ENCODE data around the gene TMEM255B.

TMEM255B gene

DNA sequence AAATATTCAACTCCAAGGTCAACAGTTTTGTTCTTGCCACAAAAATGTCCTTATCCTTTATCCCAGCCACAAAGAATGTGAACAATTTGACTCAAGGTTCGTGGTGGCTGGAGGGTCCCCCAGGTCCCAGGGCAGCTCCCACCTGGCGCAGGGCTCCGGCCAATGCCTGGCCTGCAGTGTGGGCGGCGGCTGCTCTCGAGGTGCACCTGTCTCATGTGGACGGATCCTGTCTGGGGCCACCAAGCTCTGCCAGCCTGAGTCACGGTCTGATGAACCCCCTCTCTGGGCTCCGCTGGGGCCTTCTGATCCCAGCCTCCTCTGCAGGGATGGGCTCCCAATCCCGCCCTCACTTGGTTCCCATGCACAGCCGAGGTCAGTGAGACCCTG, 55.4 kb downstream of the TMEM255B start:
- H3K79me2 ChIP-seq (ENCODE audit: insufficient read depth, low read depth) = no peaks in the 10 kb centered on the region
- H3K4me2 ChIP-seq = no peak overlapping the region
- TF ChIP-seq, protein P1, sequence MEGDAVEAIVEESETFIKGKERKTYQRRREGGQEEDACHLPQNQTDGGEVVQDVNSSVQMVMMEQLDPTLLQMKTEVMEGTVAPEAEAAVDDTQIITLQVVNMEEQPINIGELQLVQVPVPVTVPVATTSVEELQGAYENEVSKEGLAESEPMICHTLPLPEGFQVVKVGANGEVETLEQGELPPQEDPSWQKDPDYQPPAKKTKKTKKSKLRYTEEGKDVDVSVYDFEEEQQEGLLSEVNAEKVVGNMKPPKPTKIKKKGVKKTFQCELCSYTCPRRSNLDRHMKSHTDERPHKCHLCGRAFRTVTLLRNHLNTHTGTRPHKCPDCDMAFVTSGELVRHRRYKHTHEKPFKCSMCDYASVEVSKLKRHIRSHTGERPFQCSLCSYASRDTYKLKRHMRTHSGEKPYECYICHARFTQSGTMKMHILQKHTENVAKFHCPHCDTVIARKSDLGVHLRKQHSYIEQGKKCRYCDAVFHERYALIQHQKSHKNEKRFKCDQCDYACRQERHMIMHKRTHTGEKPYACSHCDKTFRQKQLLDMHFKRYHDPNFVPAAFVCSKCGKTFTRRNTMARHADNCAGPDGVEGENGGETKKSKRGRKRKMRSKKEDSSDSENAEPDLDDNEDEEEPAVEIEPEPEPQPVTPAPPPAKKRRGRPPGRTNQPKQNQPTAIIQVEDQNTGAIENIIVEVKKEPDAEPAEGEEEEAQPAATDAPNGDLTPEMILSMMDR (conservative IDR thresholded peaks at IDR 0.05; ENCODE audit: low read depth, low read length) = no peak
- H3K9ac ChIP-seq = no peak overlapping the region
- no peak overlapping the region for H2AFZ ChIP-seq (ENCODE audit: low read depth)
- peaks cover 8% of the 10 kb centered on the region for H3K4me1 ChIP-seq (ENCODE audit: low read depth, poor library complexity, severe bottlenecking)
- no peak overlapping the region for H3K27ac ChIP-seq
- H4K20me1 ChIP-seq (ENCODE audit: insufficient read depth) = no peaks in the 10 kb centered on the region
- no peak overlapping the region for H3K4me3 ChIP-seq (IDR thresholded peaks at IDR 0.05; ENCODE audit: insufficient read depth, low read depth, low read length)
- H3K27me3 ChIP-seq (ENCODE audit: insufficient read depth, low read depth) = peaks cover 14% of the 10 kb centered on the region; the same call in 1 of the 2 replicates
- H3K36me3 ChIP-seq (ENCODE audit: insufficient read depth) = no peaks in the 10 kb centered on the region

DNA sequence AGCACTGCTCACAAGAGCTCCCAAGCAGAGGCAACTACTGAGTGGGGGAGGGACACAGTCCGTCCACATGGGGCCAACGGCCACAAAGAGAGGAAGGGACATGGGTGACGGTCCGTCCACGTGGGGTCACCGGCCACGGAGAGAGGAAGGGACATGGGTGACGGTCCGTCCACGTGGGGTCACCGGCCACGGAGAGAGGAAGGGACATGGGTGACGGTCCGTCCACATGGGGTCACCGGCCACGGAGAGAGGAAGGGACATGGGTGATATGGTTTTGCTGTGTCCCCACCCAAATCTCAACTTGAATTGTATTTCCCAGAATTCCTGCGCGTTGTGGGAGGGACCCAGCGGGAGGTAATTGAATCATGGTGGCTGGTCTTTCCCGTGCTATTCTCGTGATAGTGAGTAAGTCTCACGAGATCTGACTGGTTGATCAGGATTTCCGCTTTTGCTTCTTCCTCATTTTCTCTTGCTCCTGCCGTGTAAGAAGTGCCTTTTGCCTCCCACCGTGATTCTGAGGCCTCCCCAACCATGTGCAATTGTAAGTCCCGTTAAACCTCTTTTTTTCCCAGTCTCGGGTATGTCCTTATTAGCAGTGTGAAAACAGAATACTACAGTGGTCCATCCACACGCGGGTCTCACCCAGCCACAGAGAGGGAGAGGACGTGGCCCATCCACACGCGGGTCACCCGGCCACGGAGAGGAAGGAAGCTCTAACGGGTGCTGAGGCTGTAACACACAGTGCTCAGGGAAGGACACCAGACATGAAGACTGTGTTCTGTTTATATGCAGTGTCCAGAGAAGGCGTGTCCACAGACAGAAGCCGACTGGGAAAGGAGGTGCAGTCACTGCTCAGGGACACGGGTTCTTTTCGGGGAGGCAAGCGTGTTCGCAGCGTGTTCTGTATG, 56.4 kb downstream of the TMEM255B start:
- H3K27me3 ChIP-seq (ENCODE audit: insufficient read depth, low read depth) = peaks cover 14% of the 10 kb centered on the region; the same call in 1 of the 2 replicates
- H3K36me3 ChIP-seq (ENCODE audit: insufficient read depth) = no peaks in the 10 kb centered on the region
- H3K4me2 ChIP-seq = no peak overlapping the region
- no peak overlapping the region for H3K9ac ChIP-seq
- no peaks in the 10 kb centered on the region for H3K79me2 ChIP-seq (ENCODE audit: insufficient read depth, low read depth)
- TF ChIP-seq, protein P1 (conservative IDR thresholded peaks at IDR 0.05; ENCODE audit: low read depth, low read length) = no peak
- H3K27ac ChIP-seq = no peak overlapping the region
- H3K4me1 ChIP-seq (ENCODE audit: low read depth, poor library complexity, severe bottlenecking) = peaks cover 5% of the 10 kb centered on the region
- H2AFZ ChIP-seq (ENCODE audit: low read depth) = no peak overlapping the region
- no peaks in the 10 kb centered on the region for H4K20me1 ChIP-seq (ENCODE audit: insufficient read depth)
- H3K4me3 ChIP-seq (IDR thresholded peaks at IDR 0.05; ENCODE audit: insufficient read depth, low read depth, low read length) = no peak overlapping the region

DNA sequence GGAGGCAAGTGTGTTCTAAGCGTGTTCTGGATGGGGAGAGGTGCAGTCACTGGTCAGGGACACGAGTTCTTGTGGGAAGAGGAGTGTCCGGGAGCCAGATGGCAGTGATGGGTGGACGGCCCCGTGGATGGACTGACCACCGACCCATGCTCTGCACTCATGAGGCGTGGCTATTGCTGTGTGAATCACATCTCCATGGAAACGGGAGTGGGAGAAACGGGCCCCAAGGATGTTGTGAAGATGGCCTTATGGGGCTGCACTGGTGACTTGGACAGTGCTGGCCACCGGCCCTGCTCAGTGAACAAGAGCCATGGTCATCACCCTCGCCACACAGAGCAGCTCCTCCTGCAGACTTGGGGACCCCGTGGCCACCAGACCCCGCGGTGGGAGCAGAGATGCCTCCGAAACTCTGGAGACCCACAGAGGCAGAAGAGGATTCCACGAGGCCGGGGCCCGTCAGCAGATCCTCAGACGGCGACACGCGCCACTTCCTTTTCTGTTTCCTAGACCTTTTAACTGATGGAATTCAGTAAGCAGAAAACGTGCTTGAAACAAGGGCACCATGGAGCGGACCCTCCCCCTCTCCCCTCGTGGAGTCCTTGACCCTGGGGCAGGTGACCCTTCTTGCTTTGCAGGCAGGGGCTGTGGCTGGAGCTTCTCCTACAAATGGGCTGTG, 57.4 kb downstream of the TMEM255B start:
- Histone ChIP-seq H3K79me2 (ENCODE audit: insufficient read depth, low read depth) (no peaks in the 10 kb centered on the region), H3K27ac (no peak overlapping the region), H4K20me1 (ENCODE audit: insufficient read depth) (no peaks in the 10 kb centered on the region), H3K36me3 (ENCODE audit: insufficient read depth) (no peaks in the 10 kb centered on the region), H3K4me2 (no peak overlapping the region), H3K4me3 (IDR thresholded peaks at IDR 0.05; ENCODE audit: insufficient read depth, low read depth, low read length) (no peak overlapping the region), H3K9ac (no peak overlapping the region), H3K27me3 (ENCODE audit: insufficient read depth, low read depth) (peaks cover 14% of the 10 kb centered on the region; the same call in 1 of the 2 replicates), H2AFZ (ENCODE audit: low read depth) (no peak overlapping the region), H3K4me1 (ENCODE audit: low read depth, poor library complexity, severe bottlenecking) (peaks cover 5% of the 10 kb centered on the region)
- TF ChIP-seq, protein P1 (conservative IDR thresholded peaks at IDR 0.05; ENCODE audit: low read depth, low read length) = no peak

DNA sequence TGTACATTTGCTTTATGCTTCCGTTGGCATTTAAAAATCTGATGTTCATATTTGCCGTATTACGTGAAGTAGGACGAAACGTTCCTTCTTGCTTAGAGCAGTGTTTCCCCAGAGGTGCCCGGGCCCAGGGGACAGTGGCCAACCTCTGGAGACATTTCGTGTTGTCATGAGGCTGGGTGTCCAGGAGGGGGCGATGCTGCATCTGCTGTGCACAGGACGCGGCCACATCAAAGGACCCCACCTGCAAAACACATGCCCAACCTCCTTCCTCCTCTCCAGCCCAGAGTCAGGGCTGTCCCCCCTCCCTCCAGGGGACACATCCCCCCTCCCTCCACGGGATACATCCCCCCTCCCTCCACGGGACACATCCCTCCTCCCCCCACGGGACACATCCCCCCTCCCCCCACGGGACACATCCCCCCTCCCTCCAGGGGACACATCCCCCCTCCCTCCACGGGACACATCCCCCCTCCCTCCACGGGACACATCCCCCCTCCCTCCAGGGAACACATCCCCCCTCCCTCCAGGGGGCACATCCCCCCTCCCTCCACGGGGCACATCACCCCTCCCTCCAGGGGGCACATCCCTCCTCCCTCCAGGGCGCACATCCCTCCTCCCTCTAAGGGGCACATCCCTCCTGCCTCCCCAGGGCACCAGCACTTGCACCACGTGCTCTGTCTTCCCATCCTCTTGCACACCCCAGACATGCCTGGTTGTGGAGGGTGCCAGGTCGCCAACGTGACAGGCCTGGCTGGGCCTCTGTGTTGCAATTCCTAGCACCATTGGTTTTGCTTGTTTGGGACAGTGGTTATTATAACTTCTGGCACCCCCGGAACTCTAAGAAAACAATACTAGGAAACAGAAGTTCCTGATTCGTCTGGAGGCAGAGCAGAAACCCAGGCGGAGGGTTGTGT, 58.2 kb downstream of the TMEM255B start:
- TF ChIP-seq, protein P1 (conservative IDR thresholded peaks at IDR 0.05; ENCODE audit: low read depth, low read length) = peak; percentile 70
- Histone ChIP-seq H3K4me3 (IDR thresholded peaks at IDR 0.05; ENCODE audit: insufficient read depth, low read depth, low read length) (no peak overlapping the region), H3K4me2 (no peak overlapping the region), H3K27ac (no peak overlapping the region), H3K79me2 (ENCODE audit: insufficient read depth, low read depth) (no peaks in the 10 kb centered on the region), H2AFZ (ENCODE audit: low read depth) (no peak overlapping the region), H3K36me3 (ENCODE audit: insufficient read depth) (no peaks in the 10 kb centered on the region), H3K9ac (no peak overlapping the region), H3K4me1 (ENCODE audit: low read depth, poor library complexity, severe bottlenecking) (peaks cover 5% of the 10 kb centered on the region), H3K27me3 (ENCODE audit: insufficient read depth, low read depth) (peaks cover 14% of the 10 kb centered on the region; the same call in 1 of the 2 replicates), H4K20me1 (ENCODE audit: insufficient read depth) (no peaks in the 10 kb centered on the region)

Data from KMS-11 (cell line).